Fibroblast of lung (primary cell): ENCODE results near the gene ZGPAT.

ENCODE experiments used
- CTCF ChIP-seq, 2 donors: IDR thresholded peaks in 1 of 2; conservative IDR thresholded peaks in 1 of 2; 1 replicate in 1 of 2; 2 replicates in 1 of 2; pipeline ENCODE4 v1.5.1; 2011 to 2012; ENCODE audit warnings: low read length in 2 of 2, control low read depth in 1 of 2, inconsistent platforms in 1 of 2, low read depth in 1 of 2, mild to moderate bottlenecking in 1 of 2
- EZH2 ChIP-seq: IDR thresholded peaks from 2 replicates; pipeline ENCODE4 v1.5.1; 2012; ENCODE audit warnings: low read length, control low read depth, mild to moderate bottlenecking; ENCODE audit errors: missing control alignments

GRCh38 chr20:63687419-63688178 lies 20.2 kb upstream of the ZGPAT start:
- TF ChIP-seq CTCF (conservative IDR thresholded peaks at IDR 0.05 in 1 of 2, IDR thresholded peaks at IDR 0.05 in 1 of 2; ENCODE audit: low read depth in 1 of 2, low read length in 2 of 2) (no peak), EZH2 (no peak)
